Loucy (cell line): Measurements from ENCODE around the gene CDH13.

Experiments used
- H2AFZ ChIP-seq: fragments of 200-600 bp; sonication (generic); 2 replicates; pipeline ENCODE4 v1.6.0; 2016; ENCODE audit warnings: antibody characterized with exemption, mild to moderate bottlenecking, low read length, moderate library complexity
- H3F3A ChIP-seq: fragments of 200-600 bp; 2 replicates; pipeline ENCODE4 v1.6.0; 2016; ENCODE audit warnings: antibody characterized with exemption, low read depth, mild to moderate bottlenecking
- H3K27me3 ChIP-seq: fragments of 200-600 bp; sonication (generic); 2 replicates; pipeline ENCODE4 v1.6.1; 2014; ENCODE audit warnings: low read length, mild to moderate bottlenecking; ENCODE audit not compliant: insufficient read depth, poor library complexity, severe bottlenecking
- H3K36me3 ChIP-seq: fragments of 200-600 bp; sonication (generic); 2 replicates; pipeline ENCODE4 v1.6.1; 2016; ENCODE audit warnings: low read length; ENCODE audit not compliant: insufficient read depth
- H3K4me1 ChIP-seq: fragments of 200-600 bp; sonication (generic); 2 replicates; pipeline ENCODE4 v1.5.1; 2014; ENCODE audit warnings: low read length, mild to moderate bottlenecking; ENCODE audit not compliant: insufficient read depth, poor library complexity, severe bottlenecking
- H3K4me2 ChIP-seq: fragments of 200-600 bp; sonication (generic); 2 replicates; pipeline ENCODE4 v1.6.0; 2014; ENCODE audit warnings: antibody characterized with exemption, low read length, low read depth, mild to moderate bottlenecking; ENCODE audit not compliant: poor library complexity, severe bottlenecking
- H3K4me3 ChIP-seq: fragments of 200-600 bp; sonication (generic); 2 replicates; pipeline ENCODE4 v1.5.1; 2014; ENCODE audit warnings: low read length, mild to moderate bottlenecking, mixed read lengths; ENCODE audit not compliant: poor library complexity, severe bottlenecking
- H3K79me2 ChIP-seq: fragments of 200-600 bp; sonication (generic); 2 replicates; pipeline ENCODE4 v1.6.1; 2014; ENCODE audit warnings: low read length; ENCODE audit not compliant: insufficient read depth
- H3K9ac ChIP-seq: fragments of 200-600 bp; sonication (generic); 2 replicates; pipeline ENCODE4 v1.6.0; 2014; ENCODE audit warnings: mild to moderate bottlenecking, low read depth, low read length, moderate library complexity; ENCODE audit not compliant: poor library complexity, severe bottlenecking
- H3K9me2 ChIP-seq: fragments of 200-600 bp; sonication (generic); replicated peaks from 2 replicates; pipeline ENCODE4 v1.6.1; 2016; ENCODE audit warnings: low read depth, low read length, mixed read lengths
- H3K9me3 ChIP-seq: fragments of 200-600 bp; sonication (generic); 2 replicates; pipeline ENCODE4 v1.6.1; 2014; ENCODE audit warnings: mild to moderate bottlenecking, antibody characterized with exemption, low read length, low read depth; ENCODE audit not compliant: insufficient read depth
- H4K20me1 ChIP-seq: fragments of 200-600 bp; sonication (generic); 2 replicates; pipeline ENCODE4 v1.6.0; 2014; ENCODE audit warnings: antibody characterized with exemption, low read length, mild to moderate bottlenecking; ENCODE audit not compliant: insufficient read depth, poor library complexity, severe bottlenecking
- CTCF ChIP-seq: fragments of 200-600 bp; sonication (generic); conservative IDR thresholded peaks from 2 replicates; pipeline ENCODE4 v1.5.1; 2014; ENCODE audit warnings: mild to moderate bottlenecking, antibody characterized with exemption, low read length
- EZH2phosphoT487 ChIP-seq: fragments of 200-600 bp; IDR thresholded peaks from 2 replicates; pipeline ENCODE4 v1.6.1; 2018; ENCODE audit warnings: antibody characterized with exemption, mild to moderate bottlenecking, moderate library complexity, borderline replicate concordance

Gene CDH13

GRCh38 chr16:83031524-83031923 is 404.8 kb downstream of the CDH13 start:
- Histone ChIP-seq H3K4me1 (no peaks in the 10 kb centered on the region), H3K9me3 (peaks cover 6% of the 10 kb centered on the region; the same call in 1 of the 2 replicates), H3K79me2 (no peaks in the 10 kb centered on the region), H3K9me2 (no peaks in the 10 kb centered on the region), H3K4me2 (no peak overlapping the region), H2AFZ (no peak overlapping the region), H3K4me3 (no peak overlapping the region), H3K27me3 (no peaks in the 10 kb centered on the region), H3K9ac (no peak overlapping the region), H3K36me3 (no peaks in the 10 kb centered on the region), H3F3A (no peaks in the 10 kb centered on the region), H4K20me1 (no peaks in the 10 kb centered on the region)
- no peak for TF ChIP-seq EZH2phosphoT487

GRCh38 chr16:83037102-83037501 is 410.3 kb downstream of the CDH13 start:
- no peaks in the 10 kb centered on the region for H3K79me2 ChIP-seq
- no peak for TF ChIP-seq EZH2phosphoT487
- no peak for TF ChIP-seq CTCF
- H3K9me3 ChIP-seq = peaks cover 6% of the 10 kb centered on the region; the same call in 1 of the 2 replicates
- no peaks in the 10 kb centered on the region for H3K36me3 ChIP-seq
- H2AFZ ChIP-seq = no peak overlapping the region
- no peaks in the 10 kb centered on the region for H3K27me3 ChIP-seq
- H3K9ac ChIP-seq = no peak overlapping the region
- no peaks in the 10 kb centered on the region for H3F3A ChIP-seq
- no peak overlapping the region for H3K4me3 ChIP-seq
- no peaks in the 10 kb centered on the region for H3K9me2 ChIP-seq
- H3K4me1 ChIP-seq = no peaks in the 10 kb centered on the region
- H4K20me1 ChIP-seq = no peaks in the 10 kb centered on the region
- no peak overlapping the region for H3K4me2 ChIP-seq

- TF ChIP-seq CTCF = no peak
- no peak for TF ChIP-seq EZH2phosphoT487
Observed at GRCh38 chr16:83037884-83038283, 411.1 kb downstream of the CDH13 start.

GRCh38 chr16:83040174-83040573 is 413.4 kb downstream of the CDH13 start:
- Histone ChIP-seq H3K4me1 (no peaks in the 10 kb centered on the region), H2AFZ (no peak overlapping the region), H3F3A (no peaks in the 10 kb centered on the region), H3K9me3 (no peaks in the 10 kb centered on the region; the same call in 1 of the 2 replicates), H3K79me2 (no peaks in the 10 kb centered on the region), H3K4me2 (no peak overlapping the region), H3K9ac (no peak overlapping the region), H3K36me3 (no peaks in the 10 kb centered on the region), H4K20me1 (no peaks in the 10 kb centered on the region), H3K4me3 (no peak overlapping the region), H3K27me3 (no peaks in the 10 kb centered on the region), H3K9me2 (no peaks in the 10 kb centered on the region)
- TF ChIP-seq CTCF (no peak), EZH2phosphoT487 (no peak)

More at GRCh38 chr16:83037884-83038283, 411.1 kb downstream of the CDH13 start:
- Histone ChIP-seq H3K36me3 (no peaks in the 10 kb centered on the region), H3K9ac (no peak overlapping the region), H3K9me2 (no peaks in the 10 kb centered on the region), H3K79me2 (no peaks in the 10 kb centered on the region), H3K27me3 (no peaks in the 10 kb centered on the region), H3K4me3 (no peak overlapping the region), H3F3A (no peaks in the 10 kb centered on the region), H3K4me1 (no peaks in the 10 kb centered on the region), H2AFZ (no peak overlapping the region), H3K4me2 (no peak overlapping the region), H3K9me3 (peaks cover 6% of the 10 kb centered on the region; the same call in 1 of the 2 replicates), H4K20me1 (no peaks in the 10 kb centered on the region)
